GM18861 (cell line): ENCODE results near the gene ATG13.
"Not testable (repeated sequence)": the region's sequence is repeated elsewhere in the genome, so short reads cannot be mapped to it uniquely, and the experiment has no call there.

Experiments
- ATAC-seq: cut with Tn5 transposase; IDR thresholded peaks from one replicate; pipeline ENCODE4 v1.9.1; 2021; ENCODE audit not compliant: unreplicated experiment

ATG13 gene

DNA sequence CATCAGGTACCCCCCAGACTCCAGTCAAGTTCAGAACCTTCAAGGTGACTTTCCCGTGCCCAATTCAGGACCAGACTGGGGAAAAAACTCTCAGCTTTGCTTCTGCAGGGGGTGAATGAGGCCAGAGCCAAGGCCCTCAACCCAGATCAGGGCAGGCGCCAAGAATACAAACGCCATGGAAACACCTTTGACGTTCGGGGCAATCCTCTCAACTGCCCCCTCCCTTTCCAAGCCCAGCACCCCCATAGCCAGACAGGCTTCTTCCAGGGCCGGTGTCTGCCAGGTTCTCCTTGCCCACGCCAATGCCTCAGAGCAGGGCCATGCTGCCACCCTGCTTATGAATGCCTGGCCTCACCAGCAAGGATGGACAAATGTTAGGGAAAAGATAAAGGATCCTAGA lies 77.3 kb downstream of the ATG13 start:
- ATAC-seq: no peak

DNA sequence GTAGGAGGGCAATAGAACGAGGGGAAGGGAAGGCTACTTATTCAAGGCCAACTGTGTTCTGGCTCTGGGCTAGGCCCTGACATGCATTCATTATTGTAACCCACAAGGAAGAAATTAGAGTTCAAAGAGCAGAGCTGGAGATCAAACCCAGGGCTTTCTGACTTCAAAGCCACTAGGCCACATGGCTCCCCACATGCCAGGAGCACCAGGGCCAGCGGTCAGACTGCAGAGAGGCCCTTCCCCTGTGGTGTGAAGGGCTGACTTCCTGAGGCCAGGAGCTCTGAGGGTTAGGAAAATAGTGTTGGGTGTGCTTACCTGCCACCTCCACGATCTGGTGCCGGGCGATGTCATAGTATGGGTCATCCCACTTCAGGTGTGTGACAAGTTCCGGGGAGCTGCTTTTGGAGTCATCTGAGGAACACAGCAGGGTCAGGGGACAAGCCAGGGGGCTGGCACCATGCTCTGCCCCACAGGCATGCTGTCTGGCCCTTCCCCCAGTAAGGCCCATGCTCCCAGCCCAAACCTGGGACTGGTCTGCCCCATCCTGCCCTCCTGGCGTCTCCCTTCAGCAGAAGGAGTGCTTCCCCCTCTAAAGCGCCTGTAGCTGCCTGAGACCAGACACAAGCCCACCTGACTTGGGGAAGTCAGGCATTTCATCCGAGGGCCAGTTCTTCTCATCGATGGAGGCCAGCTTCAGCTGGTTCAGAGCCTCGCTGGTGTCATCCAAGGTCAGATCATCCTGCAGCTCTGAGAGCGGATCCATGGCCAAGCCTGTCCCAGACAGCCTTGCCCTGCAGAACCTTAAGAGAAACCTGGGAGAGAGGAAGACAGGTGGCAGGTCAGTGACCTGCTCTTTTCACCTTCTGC lies 78.2 kb downstream of the ATG13 start:
- ATAC-seq: no peak

DNA sequence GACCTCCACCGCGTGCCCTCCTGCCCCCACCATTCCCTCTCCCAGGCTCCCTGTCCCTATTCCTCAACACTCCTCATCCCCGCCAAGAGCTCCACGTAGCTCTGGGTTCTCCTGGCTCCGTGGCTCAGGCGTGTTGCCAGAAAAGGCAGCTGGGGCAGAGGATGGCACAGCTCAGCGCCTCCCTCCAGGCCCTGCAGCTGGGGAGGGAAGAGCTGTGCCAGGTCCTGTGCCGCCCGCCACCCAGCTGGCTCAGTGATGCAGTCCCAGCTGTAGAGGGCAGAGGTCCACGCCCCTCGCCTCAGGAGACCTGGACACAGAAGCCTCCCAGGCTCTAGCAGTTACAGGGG lies 78.8 kb downstream of the ATG13 start:
- no peak for ATAC-seq

DNA sequence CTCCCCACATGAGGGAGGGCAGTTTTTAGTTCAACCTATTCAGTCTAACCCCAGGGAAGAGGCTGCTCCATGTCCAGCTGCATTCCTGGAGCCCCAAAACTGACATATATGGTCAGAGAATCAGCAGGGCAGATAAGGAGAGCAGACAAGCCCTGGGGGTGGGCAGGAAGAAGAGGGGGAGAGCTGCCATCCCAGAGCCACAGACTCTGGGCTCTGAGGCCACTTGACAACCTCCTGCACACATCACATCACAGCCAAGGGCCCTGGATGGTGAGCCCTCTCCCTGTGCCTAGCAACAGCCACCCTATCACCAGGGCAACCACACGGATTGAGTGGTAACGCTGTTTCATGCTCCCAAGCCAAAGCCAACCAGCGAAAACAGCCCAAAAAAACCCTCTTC lies 80.0 kb downstream of the ATG13 start:
- no peak for ATAC-seq

DNA sequence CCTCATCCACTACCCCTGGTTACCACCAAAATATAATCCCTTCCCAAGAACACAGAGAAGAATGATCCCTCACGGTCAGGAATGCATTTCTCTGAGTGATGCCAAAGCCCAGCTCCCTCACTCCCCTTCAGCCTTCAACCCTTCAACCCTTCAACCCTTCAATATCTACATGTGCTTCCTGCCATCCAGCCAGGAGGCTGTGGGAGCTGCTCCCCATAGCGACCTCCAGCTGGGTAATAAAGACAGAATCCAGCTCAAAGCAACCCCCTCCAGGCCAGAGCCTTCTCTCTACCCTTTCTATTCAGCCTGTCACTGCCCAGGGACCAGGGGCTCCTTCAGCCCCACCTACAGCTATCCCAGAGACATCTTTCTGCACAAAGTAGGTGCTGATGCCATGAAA lies 80.4 kb downstream of the ATG13 start:
- no peak for ATAC-seq

DNA sequence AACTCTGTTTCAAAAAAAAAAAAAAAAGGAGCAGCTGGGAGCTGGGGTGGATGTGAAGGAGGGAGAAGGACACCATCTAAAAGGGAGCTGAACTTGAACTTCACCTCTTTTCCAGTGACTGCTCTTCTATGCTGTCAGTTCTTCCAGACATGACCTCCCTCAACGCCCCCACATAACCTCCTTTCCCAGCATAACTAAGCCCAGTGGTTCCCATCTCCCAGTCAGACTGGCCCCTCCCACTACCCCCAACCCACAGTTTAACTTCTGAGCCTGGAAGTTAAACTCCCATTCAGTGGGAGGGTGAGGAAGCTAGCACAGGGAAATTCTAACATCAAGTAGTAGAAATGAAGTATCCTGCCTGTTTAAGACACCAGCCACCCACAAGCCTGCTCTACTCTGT lies 81.2 kb downstream of the ATG13 start:
- no peak for ATAC-seq

DNA sequence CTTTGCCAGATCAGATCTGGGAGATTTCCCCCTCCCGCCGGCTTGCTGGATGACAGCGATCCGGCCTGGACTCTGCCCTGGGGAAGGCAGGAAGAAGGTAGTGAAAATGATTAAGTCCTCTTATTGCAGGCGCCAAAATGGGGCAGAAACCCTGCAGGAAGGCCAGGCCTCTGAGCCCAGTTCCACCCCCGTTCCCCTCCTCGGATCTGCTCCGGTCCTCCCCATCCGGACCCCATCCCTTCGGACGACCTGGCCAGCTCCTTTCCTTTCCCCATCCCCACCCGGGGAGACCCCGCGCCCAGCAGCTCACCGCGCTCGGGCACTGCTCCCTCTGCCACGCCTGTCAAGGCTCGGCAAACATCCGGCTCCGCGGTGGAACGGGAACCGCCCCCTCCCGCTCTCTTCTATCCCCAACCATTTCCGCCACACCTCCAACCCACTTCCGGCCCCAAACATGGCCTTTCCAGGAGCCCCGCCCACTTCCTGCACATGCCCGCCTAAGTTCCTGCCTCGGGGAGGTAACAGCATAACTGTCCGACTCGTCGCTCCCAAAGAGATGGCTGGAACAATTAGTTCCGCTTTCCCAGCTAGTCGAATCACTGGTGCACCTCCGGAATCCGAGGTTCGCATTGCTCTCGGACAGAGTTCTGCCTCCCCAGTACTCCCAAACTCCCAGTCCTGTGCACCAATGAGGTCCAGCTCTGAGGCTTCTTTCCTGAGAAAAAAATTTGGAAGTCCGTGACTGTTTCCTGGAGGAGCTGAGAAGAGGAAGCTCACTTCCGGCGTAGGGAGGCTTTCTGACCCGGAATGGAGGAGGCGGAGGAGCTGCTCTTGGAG lies 83.1 kb downstream of the ATG13 start, which contains the start of the genes ARHGAP1 and ZNF408:
Gene ARHGAP1, minus strand, starts transcription at position 379 of the 837 bp plus-strand sequence. CDS start 4,512 bp downstream, outside the sequence.
Gene ZNF408, plus strand, starts transcription at position 791 of the 837 bp plus-strand sequence. Its CDS starts 17 bp downstream, at position 808.
- ATAC-seq: peak; percentile 82

DNA sequence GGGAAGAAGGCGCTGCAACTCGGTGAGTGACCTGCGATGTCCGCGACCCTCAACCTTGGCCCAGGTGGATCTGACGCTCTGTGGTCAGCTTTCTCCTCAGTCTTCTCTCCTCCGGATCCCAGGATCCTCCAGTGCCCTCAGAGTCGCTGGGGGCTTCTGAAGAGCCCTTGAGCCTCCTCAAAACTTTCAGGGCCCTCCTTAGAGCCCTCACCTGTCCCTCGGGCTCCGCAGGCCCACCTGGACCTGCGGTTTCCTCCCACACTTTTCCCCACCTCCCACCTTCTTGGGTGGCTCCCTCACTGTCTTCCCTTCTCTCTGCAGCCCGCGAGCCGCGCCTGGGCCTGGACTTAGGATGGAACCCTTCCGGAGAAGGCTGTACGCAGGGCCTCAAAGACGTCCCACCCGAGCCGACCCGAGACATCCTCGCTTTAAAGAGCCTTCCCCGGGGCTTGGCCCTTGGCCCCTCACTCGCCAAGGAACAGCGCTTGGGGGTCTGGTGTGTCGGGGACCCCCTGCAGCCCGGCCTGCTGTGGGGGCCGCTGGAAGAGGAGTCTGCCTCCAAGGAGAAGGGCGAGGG lies 83.8 kb downstream of the ATG13 start:
- ATAC-seq: no peak

DNA sequence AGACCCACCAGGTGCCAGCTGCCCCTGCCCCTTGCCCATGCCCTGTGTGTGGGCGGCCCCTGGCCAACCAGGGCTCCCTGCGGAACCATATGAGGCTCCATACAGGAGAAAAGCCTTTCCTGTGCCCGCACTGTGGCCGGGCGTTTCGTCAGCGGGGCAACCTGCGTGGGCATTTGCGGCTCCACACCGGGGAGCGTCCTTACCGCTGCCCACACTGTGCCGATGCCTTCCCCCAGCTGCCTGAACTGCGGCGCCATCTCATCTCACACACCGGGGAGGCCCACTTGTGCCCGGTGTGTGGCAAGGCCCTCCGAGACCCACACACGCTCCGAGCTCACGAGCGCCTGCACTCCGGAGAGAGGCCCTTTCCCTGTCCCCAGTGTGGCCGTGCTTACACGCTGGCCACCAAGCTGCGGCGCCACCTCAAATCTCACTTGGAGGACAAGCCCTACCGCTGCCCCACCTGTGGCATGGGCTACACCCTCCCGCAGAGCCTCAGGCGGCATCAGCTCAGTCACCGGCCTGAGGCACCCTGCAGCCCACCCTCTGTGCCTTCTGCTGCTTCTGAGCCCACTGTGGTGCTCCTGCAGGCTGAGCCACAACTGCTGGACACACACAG lies 87.8 kb downstream of the ATG13 start:
- ATAC-seq: no peak

DNA sequence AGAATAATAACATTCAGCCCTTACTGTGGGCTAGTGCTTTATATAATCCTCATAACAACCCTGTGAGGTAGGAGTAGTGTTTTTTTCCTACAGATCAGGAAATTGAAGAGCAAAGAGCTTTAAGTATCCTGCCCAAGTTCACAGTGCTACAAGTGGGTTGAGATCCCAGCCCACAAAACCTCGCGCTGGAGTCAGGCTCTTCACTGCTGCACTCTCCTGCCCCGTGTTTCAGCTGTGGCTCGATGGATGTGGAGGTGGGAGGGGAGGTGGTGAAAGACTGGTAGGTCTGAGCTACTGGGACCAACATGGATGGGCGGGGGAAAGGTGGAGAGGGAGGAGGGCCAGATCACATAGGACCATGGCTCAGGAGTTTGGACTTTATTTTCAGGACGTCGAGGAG lies 89.5 kb downstream of the ATG13 start:
- ATAC-seq: no peak

DNA sequence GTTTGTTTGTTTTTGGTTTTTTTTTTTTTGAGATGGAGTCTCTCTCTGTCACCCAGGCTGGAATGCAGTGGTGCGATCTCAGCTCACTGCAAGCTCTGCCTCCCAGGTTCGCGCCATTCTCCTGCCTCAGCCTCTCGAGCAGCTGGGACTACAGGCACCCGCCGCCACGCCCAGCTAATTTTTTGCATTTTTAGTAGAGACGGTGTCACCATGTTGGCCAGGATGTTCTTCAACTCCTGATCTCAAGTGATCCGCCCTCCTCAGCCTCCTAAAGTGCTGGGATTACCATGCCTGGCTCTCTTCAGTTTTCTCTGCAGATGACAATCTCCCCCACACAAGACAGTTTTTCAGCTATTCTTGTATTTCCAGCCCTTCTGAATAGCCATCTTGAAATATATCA lies 92.0 kb downstream of the ATG13 start:
- ATAC-seq: not testable (repeated sequence)

DNA sequence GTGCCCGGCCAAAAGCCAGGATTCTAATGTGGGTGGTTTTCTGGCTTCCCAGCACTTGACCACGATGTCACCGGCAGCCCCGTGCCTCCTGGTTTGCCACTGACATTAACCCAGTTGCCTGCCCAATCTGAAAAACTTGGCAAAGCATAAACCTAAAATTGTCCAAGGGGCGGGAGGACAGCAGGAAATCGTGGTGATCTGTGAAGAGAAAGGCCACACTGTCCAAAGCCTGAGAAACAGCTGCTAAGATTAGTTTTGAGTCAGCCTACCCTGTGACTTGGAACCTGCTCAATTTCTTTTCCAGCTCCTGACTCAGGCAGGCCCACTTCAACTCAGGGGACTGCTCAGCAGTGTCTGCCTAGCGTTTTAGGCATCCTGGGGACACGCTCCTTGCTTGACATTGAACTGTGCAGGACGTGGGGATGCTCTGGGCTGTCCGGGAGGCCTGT lies 93.5 kb downstream of the ATG13 start:
- ATAC-seq: no peak

DNA sequence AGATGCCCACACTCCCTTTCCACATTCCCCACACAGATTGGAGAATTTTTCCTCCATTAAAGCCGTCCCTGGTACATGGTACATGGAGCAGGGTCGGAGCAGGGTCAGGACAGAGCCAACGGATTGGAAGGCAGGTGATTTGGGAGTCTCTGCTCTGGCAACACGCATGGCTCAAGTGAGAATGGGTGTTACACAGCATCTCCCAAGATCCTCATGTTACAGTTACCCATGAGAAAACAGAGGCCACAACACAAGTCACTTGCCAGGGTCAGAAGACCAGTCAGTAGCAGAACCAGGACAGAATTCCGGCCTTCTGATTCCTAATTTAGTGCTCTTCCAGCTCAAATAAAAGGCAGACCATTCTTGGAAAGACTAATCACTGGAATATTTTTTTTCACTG lies 94.0 kb downstream of the ATG13 start:
- ATAC-seq: no peak

DNA sequence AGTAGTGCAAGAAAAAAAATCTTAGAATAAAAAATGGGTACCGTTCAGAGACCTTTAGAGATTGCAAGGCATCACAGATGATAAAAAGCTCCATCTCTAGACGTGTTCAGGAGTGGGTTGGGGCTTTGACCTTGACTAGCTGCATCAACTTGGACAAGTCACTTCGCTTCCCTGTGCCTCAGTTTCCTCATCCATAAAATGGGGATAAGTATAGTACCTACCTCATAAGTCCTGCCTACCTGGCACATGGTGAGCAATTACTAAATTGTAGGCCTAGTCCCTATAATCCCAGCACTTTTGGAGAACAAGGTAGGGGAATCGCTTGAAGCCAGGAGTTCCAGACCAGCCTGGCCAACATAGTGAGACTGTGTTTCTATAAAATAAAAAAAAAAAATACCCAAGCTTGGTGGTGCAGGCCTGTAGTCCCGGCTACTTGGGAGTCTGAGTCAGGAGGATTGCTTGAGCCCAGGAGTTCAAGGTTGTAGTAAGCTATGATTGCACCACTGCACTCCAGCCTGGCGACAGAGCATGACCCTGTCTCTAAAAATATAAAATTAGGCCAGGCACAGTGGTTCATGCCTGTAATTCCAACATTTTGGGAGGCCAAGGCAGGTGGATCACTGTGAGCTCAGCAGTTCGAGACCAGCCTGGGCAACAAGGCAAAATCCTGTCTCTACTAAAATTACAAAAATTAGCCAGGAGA lies 95.7 kb downstream of the ATG13 start:
- no peak for ATAC-seq

DNA sequence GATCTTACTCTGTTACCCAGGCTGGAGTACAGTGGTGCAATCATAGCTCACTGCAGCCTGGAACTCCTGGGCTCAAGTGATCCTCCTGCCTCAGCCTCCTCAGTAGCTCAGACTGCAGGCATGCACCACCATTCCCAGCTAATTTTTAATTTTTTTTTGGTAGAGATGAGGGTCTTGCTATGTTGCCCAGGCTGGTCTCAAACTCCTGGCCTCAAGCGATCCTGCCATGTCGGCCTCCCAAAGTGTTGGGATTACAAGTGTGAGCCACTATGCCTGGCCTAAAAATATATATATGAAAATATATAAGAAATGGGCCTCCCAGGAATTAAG lies 100.4 kb downstream of the ATG13 start:
- ATAC-seq: not testable (repeated sequence)

DNA sequence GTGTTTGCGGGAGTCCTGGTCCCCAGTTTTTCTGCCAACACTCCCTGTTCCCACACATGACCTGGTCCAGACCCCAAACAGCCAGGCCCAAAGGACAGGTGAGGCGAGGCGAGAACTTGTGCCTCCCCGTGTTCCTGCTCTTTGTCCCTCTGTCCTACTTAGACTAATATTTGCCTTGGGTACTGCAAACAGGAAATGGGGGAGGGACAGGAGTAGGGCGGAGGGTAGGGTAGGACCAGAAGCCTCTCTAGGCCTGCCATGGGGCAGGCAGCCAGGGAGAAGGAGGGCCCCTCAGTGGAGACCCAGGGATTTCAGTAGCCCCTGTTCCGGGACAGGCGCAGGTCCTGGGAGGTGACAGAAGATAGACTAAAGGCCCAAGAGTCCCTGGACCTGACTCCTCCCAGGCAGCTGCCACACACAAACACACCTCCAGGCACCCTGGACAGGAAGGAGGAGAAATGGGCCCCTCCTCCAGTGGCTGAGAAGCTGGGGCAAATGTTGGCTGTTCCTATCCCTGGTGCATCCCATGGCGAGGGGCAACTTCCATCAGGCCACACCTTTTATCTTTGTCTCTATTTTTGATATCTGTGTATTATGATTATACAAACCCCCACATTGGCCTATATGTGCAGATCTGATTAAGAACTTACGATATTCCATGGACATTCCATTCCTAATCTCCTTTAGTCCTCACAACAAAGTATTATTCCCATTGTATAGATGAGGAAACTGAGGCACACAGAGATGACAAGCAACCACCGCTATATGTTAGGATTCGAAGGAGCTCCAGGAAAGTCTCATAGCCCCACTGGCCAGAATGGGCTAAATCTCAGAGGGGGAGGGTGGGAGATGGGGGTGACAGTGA lies 101.0 kb downstream of the ATG13 start:
- no peak for ATAC-seq

DNA sequence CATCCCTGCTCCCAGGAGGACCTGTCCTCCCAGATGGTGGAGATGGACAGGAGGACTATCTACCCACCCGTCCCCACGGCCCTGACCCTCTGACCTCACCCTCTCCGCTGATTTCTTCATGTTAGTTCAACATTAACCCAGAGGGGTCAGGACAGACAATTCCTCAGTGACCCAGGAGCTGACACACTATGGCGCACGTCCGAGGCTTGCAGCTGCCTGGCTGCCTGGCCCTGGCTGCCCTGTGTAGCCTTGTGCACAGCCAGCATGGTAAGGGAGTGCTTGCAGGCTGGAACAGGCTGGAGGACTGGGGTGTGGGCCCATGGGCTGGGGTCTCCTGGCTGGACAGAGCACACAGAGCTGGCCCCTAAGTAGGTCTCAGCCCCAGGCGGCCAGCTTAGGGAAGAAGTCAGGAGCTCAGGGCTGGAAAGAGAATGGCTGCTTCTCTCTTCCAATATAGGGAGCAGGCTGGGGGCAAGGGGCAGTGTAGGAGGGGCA lies 101.7 kb downstream of the ATG13 start, which contains the start of gene F2:
Gene F2, plus strand, starts transcription at position 166 of the 495 bp plus-strand sequence. Its CDS starts 23 bp downstream, at position 189.
- no peak for ATAC-seq

DNA sequence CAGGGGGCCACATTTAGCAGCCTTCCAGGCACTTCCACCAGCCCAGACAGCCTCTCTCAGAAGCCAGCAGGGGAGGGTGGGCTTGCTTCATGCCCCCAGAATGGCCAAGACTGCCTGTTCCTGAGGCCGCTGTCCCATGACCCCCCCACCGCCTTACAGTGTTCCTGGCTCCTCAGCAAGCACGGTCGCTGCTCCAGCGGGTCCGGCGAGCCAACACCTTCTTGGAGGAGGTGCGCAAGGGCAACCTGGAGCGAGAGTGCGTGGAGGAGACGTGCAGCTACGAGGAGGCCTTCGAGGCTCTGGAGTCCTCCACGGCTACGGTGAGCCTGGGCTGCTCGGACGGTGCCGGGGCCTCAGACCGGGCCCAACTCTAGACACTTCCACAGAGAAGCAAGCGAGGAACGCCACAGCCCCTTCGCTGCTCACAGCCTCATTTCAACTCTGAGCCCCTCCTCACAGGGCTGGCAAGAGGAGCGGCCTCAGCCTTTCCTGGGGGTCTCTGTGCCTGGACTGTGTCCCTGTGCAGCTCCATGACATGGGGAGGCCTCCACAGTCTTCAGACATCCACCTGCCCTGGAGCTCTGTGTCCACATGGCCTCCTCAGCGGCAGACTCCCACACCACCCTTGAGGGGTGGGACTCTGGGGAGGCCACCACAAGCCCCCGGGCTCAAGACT lies 102.3 kb downstream of the ATG13 start:
- no peak for ATAC-seq

DNA sequence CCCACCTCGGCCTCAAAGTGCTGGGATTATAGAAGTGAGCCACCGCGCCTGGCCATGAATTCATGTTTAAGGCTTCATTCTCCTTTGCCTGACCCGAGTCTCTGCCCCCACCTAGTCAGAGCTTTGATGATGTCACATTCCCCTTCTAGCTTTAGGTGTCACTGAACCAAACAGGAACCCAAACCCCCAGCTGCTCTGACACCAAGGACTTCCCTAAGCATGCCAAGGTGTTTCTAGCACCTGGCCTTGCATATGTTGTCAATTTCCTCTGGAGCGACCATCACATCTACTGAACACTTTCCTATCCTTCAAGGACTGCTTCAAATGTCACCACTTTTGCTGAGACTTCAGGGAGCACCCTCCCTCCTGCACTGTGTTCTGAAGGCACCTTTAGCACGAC lies 103.9 kb downstream of the ATG13 start:
- ATAC-seq: no peak
